Mesenchymal stem cell (in vitro differentiated cells and primary cell): Measurements from ENCODE around the gene UBE2L3. TPM values are rescaled to one million over a fixed set of nuclear protein-coding genes. Genes with fewer than 3 reads are reported as not detected.

Experiments
- DNase-seq: peaks from one replicate; pipeline ENCODE4 v3.0.0-alpha.2; 2013
- H2AFZ ChIP-seq: one replicate; pipeline ENCODE4 v1.6.1; 2013; ENCODE audit warnings: low read depth, mild to moderate bottlenecking, control low read depth, inconsistent platforms, low read length, moderate library complexity
- H2AK5ac ChIP-seq: 2 replicates; pipeline ENCODE4 v1.6.1; 2013; ENCODE audit warnings: low read length, moderate library complexity, mild to moderate bottlenecking, inconsistent platforms; ENCODE audit not compliant: severe bottlenecking
- H2BK120ac ChIP-seq: one replicate; pipeline ENCODE4 v1.6.1; 2013; ENCODE audit warnings: low read depth, mild to moderate bottlenecking, inconsistent platforms, low read length, moderate library complexity
- H2BK12ac ChIP-seq, 2 experiments: one replicate each; pipeline ENCODE4 v1.6.1; 2013; ENCODE audit warnings: inconsistent platforms in 2 of 2, low read length in 2 of 2, mild to moderate bottlenecking in 2 of 2, moderate library complexity in 2 of 2, control low read depth in 1 of 2
- H2BK15ac ChIP-seq: one replicate; pipeline ENCODE4 v1.6.1; 2013; ENCODE audit warnings: mild to moderate bottlenecking, low read depth, inconsistent platforms; ENCODE audit not compliant: poor library complexity, severe bottlenecking
- H2BK5ac ChIP-seq: 2 replicates; pipeline ENCODE4 v1.6.1; 2013; ENCODE audit warnings: low read depth, mild to moderate bottlenecking, low read length, control low read depth, inconsistent platforms; ENCODE audit not compliant: poor library complexity, severe bottlenecking
- H3K14ac ChIP-seq, 2 experiments: one replicate each; pipeline ENCODE4 v1.6.1; 2013; ENCODE audit warnings: inconsistent platforms in 2 of 2, low read length in 2 of 2, control low read depth in 1 of 2, mild to moderate bottlenecking in 1 of 2, moderate library complexity in 1 of 2
- H3K18ac ChIP-seq, 2 experiments: one replicate each; pipeline ENCODE4 v1.6.1; 2013; ENCODE audit warnings: inconsistent platforms in 2 of 2, low read length in 2 of 2, control low read depth in 1 of 2, low read depth in 1 of 2, mild to moderate bottlenecking in 1 of 2
- H3K23ac ChIP-seq, 2 experiments: one replicate each; pipeline ENCODE4 v1.6.1; 2013; ENCODE audit warnings: inconsistent platforms in 2 of 2, low read length in 2 of 2, mild to moderate bottlenecking in 2 of 2, moderate library complexity in 2 of 2, control low read depth in 1 of 2
- H3K27ac ChIP-seq: 2 replicates; pipeline ENCODE4 v1.5.1; 2013; ENCODE audit warnings: mild to moderate bottlenecking, moderate library complexity, low read length, control low read depth, inconsistent platforms; ENCODE audit not compliant: poor library complexity, severe bottlenecking
- H3K27me3 ChIP-seq, 2 experiments: 2 replicates each; pipeline versions ENCODE4 v1.6.1 to v1.7.0; 2013; ENCODE audit warnings: low read length in 2 of 2, mild to moderate bottlenecking in 2 of 2, moderate library complexity in 2 of 2, control low read depth in 1 of 2, inconsistent platforms in 1 of 2; ENCODE audit not compliant: control insufficient read depth in 1 of 2, insufficient read depth in 1 of 2
- H3K36me3 ChIP-seq, 2 experiments: 2 replicates each; pipeline versions ENCODE4 v1.6.1 to v1.7.0; 2013; ENCODE audit warnings: low read length in 2 of 2, control low read depth in 1 of 2, inconsistent platforms in 1 of 2, low read depth in 1 of 2, mild to moderate bottlenecking in 1 of 2; ENCODE audit not compliant: insufficient read depth in 2 of 2, control insufficient read depth in 1 of 2
- H3K4ac ChIP-seq, 2 experiments: one replicate each; pipeline ENCODE4 v1.6.1; 2013; ENCODE audit warnings: inconsistent platforms in 2 of 2, low read length in 2 of 2, mild to moderate bottlenecking in 2 of 2, moderate library complexity in 2 of 2, control low read depth in 1 of 2, low read depth in 1 of 2
- H3K4me1 ChIP-seq: 2 replicates; pipeline ENCODE4 v1.6.1; 2013; ENCODE audit warnings: low read depth, low read length, control low read depth; ENCODE audit not compliant: control insufficient read depth, insufficient read depth
- H3K4me2 ChIP-seq: 2 replicates; pipeline ENCODE4 v1.6.1; 2013; ENCODE audit warnings: low read length, mild to moderate bottlenecking, inconsistent platforms; ENCODE audit not compliant: poor library complexity, severe bottlenecking
- H3K4me3 ChIP-seq, 2 experiments: 2 replicates each; pipeline versions ENCODE4 v1.5.1 to v1.7.0; 2013; ENCODE audit warnings: low read length in 2 of 2, mild to moderate bottlenecking in 2 of 2, control low read depth in 1 of 2, low read depth in 1 of 2; ENCODE audit not compliant: insufficient read depth in 1 of 2
- H3K79me1 ChIP-seq: replicated peaks from 2 replicates; pipeline ENCODE4 v1.6.1; 2013; ENCODE audit warnings: mild to moderate bottlenecking, control low read depth, low read length, inconsistent platforms; ENCODE audit not compliant: poor library complexity, severe bottlenecking
- H3K9ac ChIP-seq: 2 replicates; pipeline ENCODE4 v1.7.0; 2013; ENCODE audit warnings: mild to moderate bottlenecking, low read length, moderate library complexity
- H3K9me3 ChIP-seq: 2 replicates; pipeline ENCODE4 v1.7.0; 2013; ENCODE audit warnings: mild to moderate bottlenecking, low read length; ENCODE audit not compliant: control insufficient read depth
- H4K8ac ChIP-seq: one replicate; pipeline ENCODE4 v1.6.1; 2013; ENCODE audit warnings: inconsistent platforms, mild to moderate bottlenecking, low read length, moderate library complexity
- H4K91ac ChIP-seq: one replicate; pipeline ENCODE4 v1.6.1; 2013; ENCODE audit warnings: mild to moderate bottlenecking, low read length, inconsistent platforms
- WGBS: methylation state at CpG from one replicate; pipeline ENCODE4 v1.1.7; 2013; ENCODE audit warnings: mixed read lengths; 5-methylcytosine and 5-hydroxymethylcytosine counted together
- small RNA-seq: library from polyadenylated mRNA; stranded (forward); fragments of <200 nt; extraction: miRNeasy Mini kit (QIAGEN cat#:217004); gene quantifications from one replicate; pipeline ENCODE3, GENCODE V24; 2013; ENCODE audit warnings: low read depth

Gene UBE2L3

DNA sequence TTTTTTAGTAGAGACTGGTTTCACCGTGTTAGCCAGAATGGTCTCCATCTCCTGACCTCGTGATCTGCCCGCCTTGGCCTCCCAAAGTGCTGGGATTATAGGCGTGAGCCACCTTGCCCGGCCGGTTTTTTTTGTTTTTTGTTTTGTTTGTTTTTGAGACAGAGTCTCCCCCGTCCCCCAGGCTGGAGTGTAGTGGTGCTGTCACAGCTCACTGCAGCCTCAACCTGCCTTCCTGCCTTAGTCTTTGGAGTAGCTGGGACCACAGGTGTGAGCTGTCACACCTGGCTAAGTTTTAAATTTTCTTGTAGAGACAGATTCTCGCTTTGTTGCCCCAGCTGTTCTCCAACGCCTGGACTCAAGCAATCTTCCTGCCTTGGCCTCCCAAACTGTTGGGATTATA, 101.5 kb downstream of the UBE2L3 start:
- H2AFZ ChIP-seq = no peak overlapping the region
- H3K27me3 ChIP-seq = no peaks in the 10 kb centered on the region
- H3K9ac ChIP-seq = no peak overlapping the region
- 89% methylated on average over 9 of the region's 9 CpGs for WGBS
- H3K4ac ChIP-seq = no peak overlapping the region
- no peak overlapping the region for H4K91ac ChIP-seq
- no peak overlapping the region for H3K23ac ChIP-seq
- DNase-seq = no peak
- no peak overlapping the region for H3K4me3 ChIP-seq
- no peak overlapping the region for H2BK15ac ChIP-seq
- no peak overlapping the region for H2BK5ac ChIP-seq
- H3K27ac ChIP-seq = no peak overlapping the region
- H2BK12ac ChIP-seq = no peak overlapping the region
- no peak overlapping the region for H3K14ac ChIP-seq
- no peak overlapping the region for H3K18ac ChIP-seq
- H3K9me3 ChIP-seq = no peaks in the 10 kb centered on the region
- peaks cover 32 to 42% of the 10 kb centered on the region in 2 experiments for H3K36me3 ChIP-seq
- H2BK120ac ChIP-seq = no peak overlapping the region
- H2AK5ac ChIP-seq = no peak overlapping the region
- peaks cover 11% of the 10 kb centered on the region for H3K4me1 ChIP-seq
- H3K79me1 ChIP-seq = peaks cover 21% of the 10 kb centered on the region
- H4K8ac ChIP-seq = no peak overlapping the region
- H3K4me2 ChIP-seq = no peak overlapping the region

- Histone ChIP-seq H3K4me1 (peaks cover 22% of the 10 kb centered on the region), H2BK15ac (no peak overlapping the region), H4K8ac (no peak overlapping the region), H3K23ac (no peak overlapping the region), H2BK5ac (no peak overlapping the region), H3K4me3 (no peak overlapping the region), H3K4me2 (no peak overlapping the region), H2AFZ (no peak overlapping the region), H3K18ac (no peak overlapping the region), H2BK12ac (no peak overlapping the region), H3K4ac (no peak overlapping the region), H2BK120ac (no peak overlapping the region), H3K9ac (no peak overlapping the region), H4K91ac (no peak overlapping the region), H3K9me3 (no peaks in the 10 kb centered on the region), H2AK5ac (no peak overlapping the region), H3K27me3 (no peaks in the 10 kb centered on the region), H3K14ac (no peak overlapping the region), H3K36me3 (peaks cover 41 to 61% of the 10 kb centered on the region in 2 experiments), H3K79me1 (peaks cover 20% of the 10 kb centered on the region), H3K27ac (no peak overlapping the region)
- DNase-seq = no peak
- WGBS = 90% methylated on average over 4 of the region's 6 CpGs
These were observed 104.7 kb downstream of the UBE2L3 start for GRCh38 chr22:21672107-21672629.

Small RNA genes within 50 kb of the gene (small RNA-seq; reads per million reads assigned to genes)
- 915 reads per million, percentile 97 among the genes with 10 or more reads in this experiment for gene MIR301B
- gene RF00492 = not detected
- not detected for gene RN7SKP221
